Measurements from ENCODE around the gene DENND6A. TPM values are rescaled to one million over a fixed set of nuclear protein-coding genes. Genes with fewer than 3 reads are reported as not detected.

Gene DENND6A
- total and polyA plus RNA-seq, 8 donors, result 3.3 to 12.0 (median 8.3) TPM

DNA sequence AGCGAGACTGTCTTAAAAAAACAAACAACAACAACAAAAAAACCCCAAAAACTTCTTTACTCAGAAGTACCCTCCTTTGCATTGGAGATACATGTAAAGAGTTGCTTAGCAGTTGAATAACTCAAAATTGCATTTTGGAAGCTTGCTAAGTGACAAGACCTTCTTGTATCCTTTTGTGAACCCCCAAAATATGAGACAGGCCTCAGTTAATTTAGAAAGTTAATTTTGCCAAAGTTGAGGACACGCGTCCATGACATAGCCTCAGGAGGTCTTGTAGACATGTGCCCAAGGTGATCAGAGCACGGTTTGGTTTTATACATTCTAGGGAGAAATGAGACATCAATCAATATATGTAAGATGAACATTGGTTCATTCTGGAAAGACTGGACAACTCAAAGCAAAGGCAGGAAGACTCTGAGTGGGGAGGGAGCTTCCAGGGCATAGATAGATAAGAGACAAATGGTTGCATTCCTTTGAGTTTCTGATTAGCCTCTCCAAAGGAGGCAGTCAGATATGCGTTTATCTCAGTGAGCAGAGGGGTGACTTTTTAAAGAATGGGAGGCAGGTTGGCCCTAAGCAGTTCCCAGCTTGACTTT lies 94.0 kb downstream of the DENND6A start:
- Histone ChIP-seq H3K36me3 (no peaks in the 10 kb centered on the region), H3K9me3 (no peaks in the 10 kb centered on the region), H3K27ac (peak overlapping the region; percentile 85 to 98 (median 96)), H3K4me1 (peaks cover 0 to 6% (median 6%) of the 10 kb centered on the region in 3 donors), H3K4me3 (peak overlapping the region; percentile 23 to 96 (median 51)), H3K27me3 (no peaks in the 10 kb centered on the region)
- FAIRE-seq (no peak), DNase-seq (no peak), ATAC-seq (no peak)
- 35 to 50% methylated on average over 5 of the region's 5 CpGs for WGBS, 2 donors
- intact Hi-C loops (cut with DNase I), result no loop called here
- TF ChIP-seq, protein P1, sequence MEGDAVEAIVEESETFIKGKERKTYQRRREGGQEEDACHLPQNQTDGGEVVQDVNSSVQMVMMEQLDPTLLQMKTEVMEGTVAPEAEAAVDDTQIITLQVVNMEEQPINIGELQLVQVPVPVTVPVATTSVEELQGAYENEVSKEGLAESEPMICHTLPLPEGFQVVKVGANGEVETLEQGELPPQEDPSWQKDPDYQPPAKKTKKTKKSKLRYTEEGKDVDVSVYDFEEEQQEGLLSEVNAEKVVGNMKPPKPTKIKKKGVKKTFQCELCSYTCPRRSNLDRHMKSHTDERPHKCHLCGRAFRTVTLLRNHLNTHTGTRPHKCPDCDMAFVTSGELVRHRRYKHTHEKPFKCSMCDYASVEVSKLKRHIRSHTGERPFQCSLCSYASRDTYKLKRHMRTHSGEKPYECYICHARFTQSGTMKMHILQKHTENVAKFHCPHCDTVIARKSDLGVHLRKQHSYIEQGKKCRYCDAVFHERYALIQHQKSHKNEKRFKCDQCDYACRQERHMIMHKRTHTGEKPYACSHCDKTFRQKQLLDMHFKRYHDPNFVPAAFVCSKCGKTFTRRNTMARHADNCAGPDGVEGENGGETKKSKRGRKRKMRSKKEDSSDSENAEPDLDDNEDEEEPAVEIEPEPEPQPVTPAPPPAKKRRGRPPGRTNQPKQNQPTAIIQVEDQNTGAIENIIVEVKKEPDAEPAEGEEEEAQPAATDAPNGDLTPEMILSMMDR (IDR thresholded peaks at IDR 0.05), result no peak

DNA sequence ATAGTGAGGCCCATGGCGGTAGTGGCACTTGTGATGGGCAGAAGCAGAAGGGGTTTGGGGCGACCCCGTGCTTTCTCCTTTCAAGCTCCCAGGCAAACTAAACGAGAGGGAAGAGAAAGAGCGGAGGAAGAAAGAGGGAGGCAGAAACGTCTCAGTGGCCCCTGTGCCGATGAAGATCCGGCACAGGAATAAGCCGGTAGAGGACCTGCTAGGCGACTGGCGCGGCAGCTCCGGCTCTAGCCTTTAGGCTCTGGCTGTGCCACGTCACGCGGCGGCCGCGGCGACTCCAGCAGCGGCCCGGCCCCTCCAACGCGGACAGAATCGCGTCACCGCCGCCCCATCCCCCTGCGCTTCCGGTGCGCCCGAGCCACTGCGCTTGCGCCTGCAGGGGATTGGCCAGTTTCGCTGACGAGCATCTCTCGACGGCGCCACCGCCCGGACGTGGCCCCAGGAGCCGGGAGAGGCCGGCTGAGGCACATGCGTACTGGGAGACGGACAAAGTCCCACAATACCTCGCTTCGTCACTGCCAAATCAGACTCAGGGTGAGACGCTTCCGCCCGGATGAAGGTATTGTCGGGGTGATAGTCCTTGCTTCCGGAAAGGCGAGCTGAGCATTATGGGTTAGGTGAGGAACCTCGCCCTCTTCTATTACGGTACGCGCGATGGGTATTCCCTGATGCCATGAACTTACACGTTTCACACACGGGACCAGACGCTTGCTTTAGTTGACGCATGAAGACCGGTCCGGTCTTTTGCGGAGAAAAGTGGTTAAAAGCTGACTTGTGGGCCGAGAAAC lies 95.6 kb downstream of the DENND6A start, which contains the start of gene ARF4:
Gene ARF4 (minus strand): TSS at position 218 of the 797 bp plus-strand sequence. CDS start 204 bp downstream, at position 14.
- FAIRE-seq (peak; percentile 95), ATAC-seq (peak; percentile 88 to 93 (median 88)), DNase-seq (peak; percentile 99 to 100 (median 100))
- TF ChIP-seq, protein P1 (IDR thresholded peaks at IDR 0.05), result no peak
- H3K27ac ChIP-seq, result peak within 1 kb of the TSS; percentile 96 to 98 (median 97)
- no peaks in the 10 kb centered on the region for H3K36me3 ChIP-seq
- H3K27me3 ChIP-seq, result no peaks in the 10 kb centered on the region
- H3K9me3 ChIP-seq, result no peaks in the 10 kb centered on the region
- H3K4me3 ChIP-seq, result peak within 1 kb of the TSS; percentile 78 to 96 (median 82)
- WGBS, 2 donors, result 0% methylated on average over 60 to 67 of the region's 67 CpGs
- H3K4me1 ChIP-seq, result peaks cover 0 to 17% (median 15%) of the 10 kb centered on the region in 3 donors
- intact Hi-C loops (cut with DNase I), result no loop called here

DNA sequence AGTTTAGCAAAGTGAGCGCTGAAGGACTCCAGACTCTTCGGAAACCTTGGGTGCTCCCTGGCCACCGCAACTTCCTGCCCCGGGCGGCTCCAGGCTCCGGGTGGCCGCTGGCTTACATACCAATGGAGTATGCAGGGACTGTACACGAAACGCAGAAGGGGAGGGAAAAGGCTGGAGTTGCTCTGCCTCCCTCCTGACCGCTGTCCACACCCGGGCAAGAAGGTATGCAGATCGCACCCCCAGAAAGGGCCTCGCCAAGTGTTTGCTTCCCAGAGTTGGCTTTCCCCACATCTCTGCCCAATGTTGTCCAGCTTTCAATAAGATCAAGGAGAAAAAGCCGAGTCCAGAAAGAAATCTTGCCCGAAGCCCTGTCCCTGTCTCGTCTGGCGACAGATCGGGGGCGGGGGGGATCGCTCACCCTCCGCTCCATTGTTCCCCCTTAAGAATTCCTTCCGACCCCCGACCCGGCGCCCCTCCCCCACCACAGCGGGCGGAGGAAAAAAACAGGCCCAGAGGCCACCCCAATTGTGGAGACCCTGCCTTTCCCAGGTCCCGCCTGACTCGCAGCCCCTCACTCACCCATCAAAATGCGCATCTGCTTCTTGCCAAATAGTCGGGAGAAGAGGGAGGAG lies 96.3 kb downstream of the DENND6A start:
- peak overlapping the region; percentile 96 to 98 (median 97) for H3K27ac ChIP-seq
- H3K4me1 ChIP-seq, result peaks cover 0 to 21% (median 17%) of the 10 kb centered on the region in 3 donors
- no peaks in the 10 kb centered on the region for H3K9me3 ChIP-seq
- no peaks in the 10 kb centered on the region for H3K27me3 ChIP-seq
- WGBS, 2 donors, result 0% methylated on average over 30 to 31 of the region's 31 CpGs
- ATAC-seq (peak; percentile 52 to 75 (median 66)), FAIRE-seq (no peak), DNase-seq (peak; percentile 79 to 92 (median 82))
- H3K36me3 ChIP-seq, result no peaks in the 10 kb centered on the region
- peak overlapping the region; percentile 78 to 96 (median 82) for H3K4me3 ChIP-seq
- intact Hi-C loops (cut with DNase I), result no loop called here
- TF ChIP-seq, protein P1 (IDR thresholded peaks at IDR 0.05), result no peak

DNA sequence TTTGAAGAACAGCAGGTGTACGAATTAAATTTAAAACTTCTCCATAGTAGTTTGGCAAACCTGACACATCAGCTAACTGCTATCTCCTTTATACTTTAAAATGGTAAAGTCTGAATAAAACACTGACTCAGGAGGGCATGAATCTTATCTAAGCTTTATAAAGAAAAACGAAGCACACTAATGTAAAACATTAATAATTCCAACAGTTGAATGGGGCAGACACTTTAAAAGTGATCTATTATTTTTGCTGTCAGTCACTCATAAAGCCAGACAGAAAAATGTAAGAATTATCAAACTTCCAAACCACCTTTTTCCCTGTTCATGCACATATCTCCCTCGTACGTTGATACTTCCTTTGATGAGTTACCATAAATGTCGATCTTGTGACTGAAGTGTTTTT lies 98.3 kb downstream of the DENND6A start:
- intact Hi-C loops (cut with DNase I), result no loop called here
- FAIRE-seq, result no peak
- Histone ChIP-seq H3K4me1 (peaks cover 0 to 21% (median 17%) of the 10 kb centered on the region in 3 donors), H3K27ac (peak overlapping the region in 1 of 4 donors; percentile 97), H3K36me3 (no peaks in the 10 kb centered on the region), H3K9me3 (no peaks in the 10 kb centered on the region), H3K27me3 (no peaks in the 10 kb centered on the region), H3K4me3 (peak overlapping the region in 3 of 4 donors; percentile 79 to 96 (median 85))
- no peak for DNase-seq
- 7 to 9% methylated on average over 5 of the region's 5 CpGs for WGBS, 2 donors
- TF ChIP-seq, protein P1 (IDR thresholded peaks at IDR 0.05), result no peak
- ATAC-seq, result no peak
